H7 (cell line): ENCODE measurements around the gene NPEPL1. TPM values are rescaled to one million over a fixed set of nuclear protein-coding genes. Genes with fewer than 3 reads are reported as not detected.

Experiments used
- DNase-seq: peaks from one replicate; pipeline ENCODE4 v3.0.0; 2012
- H3K27me3 ChIP-seq: 2 replicates; pipeline ENCODE4 v1.6.0; 2011; ENCODE audit warnings: mild to moderate bottlenecking, low read length; ENCODE audit not compliant: control insufficient read depth, insufficient read depth
- H3K36me3 ChIP-seq: replicated peaks from 2 replicates; pipeline ENCODE4 v1.5.1; 2011; ENCODE audit warnings: low read length; ENCODE audit not compliant: control insufficient read depth, insufficient read depth
- H3K4me3 ChIP-seq: 2 replicates; pipeline ENCODE4 v1.5.1; 2011; ENCODE audit warnings: low read depth, mild to moderate bottlenecking, control low read depth, low read length, moderate library complexity; ENCODE audit not compliant: insufficient read depth
- total RNA-seq: library from RNA; depleted of rRNA; stranded (reverse); fragments of >200 nt; shearing (Covaris generic); gene quantifications from 2 replicates; pipeline ENCODE4 v1.2.3, GENCODE V29; 2014

The NPEPL1 gene
- total RNA-seq, 1 experiment from 2014 or later, result 30.9 TPM

GRCh38 chr20:58698741-58699622, 6.4 kb downstream of the NPEPL1 start:
- H3K4me3 ChIP-seq, result no peak overlapping the region
- peaks cover 13% of the 10 kb centered on the region for H3K36me3 ChIP-seq
- no peaks in the 10 kb centered on the region for H3K27me3 ChIP-seq
- DNase-seq, result peak; percentile 48

- peaks cover 14% of the 10 kb centered on the region for H3K36me3 ChIP-seq
- no peaks in the 10 kb centered on the region for H3K27me3 ChIP-seq
- no peak overlapping the region for H3K4me3 ChIP-seq
- peak; percentile 47 for DNase-seq
Measured at GRCh38 chr20:58699623-58700107, 7.1 kb downstream of the NPEPL1 start.

DNA sequence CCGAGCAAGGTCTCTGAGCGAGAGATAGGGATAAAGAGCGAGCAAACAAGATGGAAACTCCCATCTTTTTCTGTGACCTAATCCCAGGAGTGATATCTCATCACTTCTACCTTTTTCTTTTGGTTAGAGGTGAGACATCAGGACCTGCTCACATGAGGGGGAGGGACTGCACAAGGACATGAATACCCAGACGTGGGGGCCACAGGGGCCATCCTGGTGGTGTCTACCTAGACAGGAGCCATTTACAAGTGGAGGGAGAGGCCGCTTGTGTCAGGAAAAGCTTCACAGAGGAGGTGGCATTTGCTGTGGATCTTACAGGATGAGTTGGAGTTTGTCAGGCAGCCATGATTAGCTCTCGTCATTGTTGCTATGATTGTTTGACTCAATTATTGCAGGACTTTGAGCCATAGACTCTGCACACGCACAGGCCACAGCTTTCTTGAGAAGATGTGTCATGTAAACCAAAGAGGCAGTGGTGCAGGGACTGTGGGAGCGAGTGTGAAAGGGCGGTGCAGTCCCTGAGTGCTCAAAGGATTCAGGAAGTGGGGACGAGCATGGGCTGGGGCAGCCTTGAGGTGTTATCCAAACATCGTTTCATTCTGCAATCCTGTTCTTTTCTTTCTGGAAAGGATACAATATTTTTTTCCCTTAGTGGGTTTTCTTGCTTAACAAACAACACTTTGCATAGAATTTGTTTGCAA, 7.7 kb downstream of the NPEPL1 start:
- Histone ChIP-seq H3K36me3 (peaks cover 14% of the 10 kb centered on the region), H3K27me3 (no peaks in the 10 kb centered on the region), H3K4me3 (no peak overlapping the region)
- DNase-seq, result peak; percentile 52

GRCh38 chr20:58700823-58701222, 8.2 kb downstream of the NPEPL1 start:
- H3K36me3 ChIP-seq, result peaks cover 12% of the 10 kb centered on the region
- no peaks in the 10 kb centered on the region for H3K27me3 ChIP-seq
- DNase-seq, result peak; percentile 64
- no peak overlapping the region for H3K4me3 ChIP-seq

DNA sequence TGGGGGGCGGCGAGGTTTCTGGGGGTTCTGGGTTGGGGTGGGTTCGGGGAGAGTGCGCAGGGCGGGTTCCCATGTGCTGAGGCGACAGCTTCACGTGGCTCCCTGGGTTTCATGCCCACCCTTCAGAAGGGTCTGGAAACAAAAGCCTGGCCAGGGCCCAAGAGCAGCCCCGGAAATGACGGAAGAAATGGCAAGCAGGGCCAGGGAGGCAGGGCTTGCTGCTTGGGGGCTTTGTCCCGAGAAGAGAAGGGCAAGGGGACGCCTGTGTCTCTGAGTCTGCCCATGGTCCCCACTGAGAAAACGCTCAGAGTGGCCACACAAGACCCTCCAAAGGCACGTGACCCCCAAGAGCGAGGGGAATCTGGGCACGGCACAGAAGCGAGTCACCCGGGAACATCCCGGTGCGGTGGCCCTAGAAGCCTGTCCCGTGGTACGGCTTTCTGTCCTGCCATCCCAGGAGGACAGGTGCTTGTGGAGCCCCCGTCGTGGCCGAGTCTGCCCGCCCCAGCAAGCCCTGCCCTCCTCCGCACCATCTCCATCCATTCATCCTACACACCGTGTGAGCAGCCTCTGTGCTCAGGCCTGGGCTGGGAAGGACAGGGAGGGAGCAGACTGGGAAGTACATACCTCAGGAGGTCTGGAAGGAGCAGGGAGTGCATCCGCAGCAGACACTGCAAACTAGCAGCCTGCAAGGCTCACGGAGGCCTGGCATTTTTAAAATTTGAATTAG, 9.0 kb downstream of the NPEPL1 start:
- Histone ChIP-seq H3K27me3 (no peaks in the 10 kb centered on the region), H3K36me3 (peaks cover 12% of the 10 kb centered on the region), H3K4me3 (no peak overlapping the region)
- peak; percentile 67 for DNase-seq

DNA sequence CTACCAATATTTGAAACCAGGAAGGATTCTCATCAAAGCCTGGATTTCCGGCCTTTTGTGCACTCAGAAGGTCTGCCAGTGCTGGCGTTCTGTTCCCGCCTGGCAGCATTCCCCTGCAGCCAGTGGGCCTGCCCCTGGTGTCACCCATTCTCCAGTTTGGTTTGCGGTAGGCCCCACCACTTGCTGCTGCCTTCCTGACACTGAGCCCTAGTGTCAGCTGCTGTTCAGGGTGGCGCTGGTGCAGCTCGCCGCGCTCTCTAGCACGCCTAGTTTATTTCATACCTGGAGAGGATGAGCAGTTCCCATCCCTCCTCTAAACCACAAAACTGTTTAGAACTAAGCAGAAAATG, 9.5 kb downstream of the NPEPL1 start:
- Histone ChIP-seq H3K36me3 (peaks cover 12% of the 10 kb centered on the region), H3K27me3 (no peaks in the 10 kb centered on the region), H3K4me3 (no peak overlapping the region)
- no peak for DNase-seq

- H3K4me3 ChIP-seq, result no peak overlapping the region
- peaks cover 8% of the 10 kb centered on the region for H3K36me3 ChIP-seq
- no peaks in the 10 kb centered on the region for H3K27me3 ChIP-seq
- DNase-seq, result peak; percentile 66
Measured at GRCh38 chr20:58702859-58703648, 10.5 kb downstream of the NPEPL1 start.

DNA sequence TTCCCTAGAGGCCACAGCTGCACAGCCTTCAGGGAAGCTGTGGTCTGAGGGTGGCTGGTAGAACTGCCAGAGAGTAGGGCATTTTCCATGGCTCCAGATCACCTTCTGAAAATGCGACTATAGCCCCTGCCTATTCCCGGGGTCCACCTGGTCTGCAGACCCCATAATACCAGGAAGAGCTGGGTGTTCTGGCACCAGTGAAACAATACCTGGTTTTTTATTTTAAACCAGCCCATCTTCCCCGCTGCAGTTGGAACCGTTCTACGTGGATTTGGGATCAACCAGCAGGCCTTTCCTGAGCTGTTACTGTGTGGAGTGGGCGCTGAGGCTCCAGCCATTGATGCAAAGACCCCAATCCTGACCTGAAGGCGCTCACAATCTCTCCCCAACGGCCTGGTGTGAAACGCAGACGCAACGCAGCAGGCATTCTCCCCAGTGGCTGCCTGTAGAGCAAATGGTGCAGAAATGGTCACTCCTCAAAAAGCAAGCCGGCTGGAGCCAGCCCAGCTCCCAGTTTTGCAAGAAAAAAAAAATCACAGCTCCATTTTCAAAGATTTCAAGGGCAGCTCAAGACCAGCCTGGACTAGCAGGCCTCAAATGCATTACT, 11.3 kb downstream of the NPEPL1 start:
- DNase-seq, result no peak
- no peaks in the 10 kb centered on the region for H3K27me3 ChIP-seq
- no peak overlapping the region for H3K4me3 ChIP-seq
- H3K36me3 ChIP-seq, result peaks cover 8% of the 10 kb centered on the region

- Histone ChIP-seq H3K27me3 (no peaks in the 10 kb centered on the region), H3K4me3 (no peak overlapping the region), H3K36me3 (peaks cover 5% of the 10 kb centered on the region)
- DNase-seq, result peak; percentile 18
Measured at GRCh38 chr20:58705208-58705926, 12.8 kb downstream of the NPEPL1 start.

DNA sequence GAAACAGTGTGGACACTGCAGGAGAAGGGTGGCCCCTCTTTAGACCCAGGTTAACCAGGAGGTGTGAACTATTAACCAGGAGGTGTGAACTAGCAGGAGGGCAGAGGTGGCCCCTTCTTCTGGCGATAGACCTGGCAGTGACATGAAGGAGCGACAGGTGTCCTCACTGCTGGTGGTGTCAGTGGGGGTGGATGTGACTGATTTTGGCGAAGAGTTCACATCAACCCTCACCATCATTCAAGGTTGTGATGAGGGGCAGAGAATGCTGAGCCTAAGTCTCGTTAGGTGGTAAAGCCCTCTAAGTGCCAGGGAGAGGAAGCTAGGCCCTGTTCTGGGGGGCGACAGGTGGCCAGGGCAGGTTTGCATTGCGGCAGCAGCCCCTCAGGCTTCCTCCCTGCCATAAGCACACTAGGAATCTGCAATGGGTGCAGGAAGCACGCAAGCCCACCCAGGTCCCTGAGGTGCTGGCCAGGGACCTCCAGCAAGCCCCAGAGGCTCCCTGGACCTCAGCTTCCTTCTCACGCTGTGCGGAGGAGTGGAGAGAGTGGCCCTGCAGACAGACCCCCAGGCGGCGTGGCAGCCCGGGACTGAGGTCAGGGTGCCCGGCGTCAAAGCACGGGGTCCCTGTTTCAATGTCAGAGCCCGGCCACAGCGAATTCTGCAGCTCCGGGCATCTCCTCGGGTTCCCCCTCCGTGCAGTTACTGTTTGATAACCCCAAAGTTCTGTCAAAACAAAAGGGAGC, 13.7 kb downstream of the NPEPL1 start:
- no peaks in the 10 kb centered on the region for H3K27me3 ChIP-seq
- H3K36me3 ChIP-seq, result peaks cover 5% of the 10 kb centered on the region
- H3K4me3 ChIP-seq, result no peak overlapping the region
- peak; percentile 53 for DNase-seq

- no peak overlapping the region for H3K4me3 ChIP-seq
- H3K36me3 ChIP-seq, result peaks cover 5% of the 10 kb centered on the region
- no peaks in the 10 kb centered on the region for H3K27me3 ChIP-seq
- no peak for DNase-seq
Measured at GRCh38 chr20:58706975-58707681, 14.5 kb downstream of the NPEPL1 start.

- DNase-seq, result no peak
- no peaks in the 10 kb centered on the region for H3K27me3 ChIP-seq
- H3K36me3 ChIP-seq, result peaks cover 5% of the 10 kb centered on the region
- no peak overlapping the region for H3K4me3 ChIP-seq
Measured at GRCh38 chr20:58707770-58708169, 15.2 kb downstream of the NPEPL1 start.
